Gastrocnemius medialis (tissue), 4 donors: ENCODE data around the gene TM4SF1.

Experiments
- POLR2A ChIP-seq, 2 donors: fragments of 450-650 bp; IDR thresholded peaks; one replicate each; pipeline ENCODE4 v1.6.1; 2017; ENCODE audit warnings: antibody characterized with exemption in 2 of 2, mild to moderate bottlenecking in 2 of 2, moderate library complexity in 2 of 2
- TF ChIP-seq, protein P1 (sequence below), 5 experiments: fragments of 450-650 bp in 3 of 5; fragments of 200-600 bp in 2 of 5; sonication (generic) in 2 of 5; IDR thresholded peaks in 4 of 5; conservative IDR thresholded peaks in 1 of 5; 1 replicate in 4 of 5; 2 replicates in 1 of 5; pipeline ENCODE4 v1.5.1; 2016 to 2019; ENCODE audit warnings: antibody characterized with exemption in 5 of 5, mild to moderate bottlenecking in 3 of 5, moderate library complexity in 3 of 5

DNA sequence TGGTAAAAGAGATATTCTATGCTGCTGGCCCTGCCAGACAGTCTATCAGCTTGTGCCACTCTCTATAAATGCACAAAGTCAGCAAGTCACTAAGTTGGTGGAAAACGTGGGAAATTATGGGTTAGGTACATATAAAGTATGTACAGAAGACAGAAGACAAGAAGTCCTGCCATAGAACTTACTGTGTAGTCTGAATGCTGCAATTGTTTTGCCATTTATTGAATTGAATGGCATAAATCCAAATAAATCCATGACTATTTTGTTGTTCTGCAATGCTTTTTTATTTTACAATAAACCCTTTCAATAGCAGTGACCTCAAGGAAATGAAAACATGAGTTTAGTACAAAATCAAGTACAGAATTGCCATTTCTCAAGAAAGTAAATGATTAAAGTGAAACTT is 34.1 kb upstream of the TM4SF1 start:
- TF ChIP-seq, protein P1, sequence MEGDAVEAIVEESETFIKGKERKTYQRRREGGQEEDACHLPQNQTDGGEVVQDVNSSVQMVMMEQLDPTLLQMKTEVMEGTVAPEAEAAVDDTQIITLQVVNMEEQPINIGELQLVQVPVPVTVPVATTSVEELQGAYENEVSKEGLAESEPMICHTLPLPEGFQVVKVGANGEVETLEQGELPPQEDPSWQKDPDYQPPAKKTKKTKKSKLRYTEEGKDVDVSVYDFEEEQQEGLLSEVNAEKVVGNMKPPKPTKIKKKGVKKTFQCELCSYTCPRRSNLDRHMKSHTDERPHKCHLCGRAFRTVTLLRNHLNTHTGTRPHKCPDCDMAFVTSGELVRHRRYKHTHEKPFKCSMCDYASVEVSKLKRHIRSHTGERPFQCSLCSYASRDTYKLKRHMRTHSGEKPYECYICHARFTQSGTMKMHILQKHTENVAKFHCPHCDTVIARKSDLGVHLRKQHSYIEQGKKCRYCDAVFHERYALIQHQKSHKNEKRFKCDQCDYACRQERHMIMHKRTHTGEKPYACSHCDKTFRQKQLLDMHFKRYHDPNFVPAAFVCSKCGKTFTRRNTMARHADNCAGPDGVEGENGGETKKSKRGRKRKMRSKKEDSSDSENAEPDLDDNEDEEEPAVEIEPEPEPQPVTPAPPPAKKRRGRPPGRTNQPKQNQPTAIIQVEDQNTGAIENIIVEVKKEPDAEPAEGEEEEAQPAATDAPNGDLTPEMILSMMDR (IDR thresholded peaks at IDR 0.05 in 4 of 5, conservative IDR thresholded peaks at IDR 0.05 in 1 of 5) = no peak
- TF ChIP-seq POLR2A (IDR thresholded peaks at IDR 0.05) = no peak
